ENCODE data around the gene HGS. TPM values are rescaled to one million over a fixed set of nuclear protein-coding genes. Genes with fewer than 3 reads are reported as not detected.

HGS gene
- total RNA-seq, 2 experiments from 2014 or later: 96.9 to 111 TPM

DNA sequence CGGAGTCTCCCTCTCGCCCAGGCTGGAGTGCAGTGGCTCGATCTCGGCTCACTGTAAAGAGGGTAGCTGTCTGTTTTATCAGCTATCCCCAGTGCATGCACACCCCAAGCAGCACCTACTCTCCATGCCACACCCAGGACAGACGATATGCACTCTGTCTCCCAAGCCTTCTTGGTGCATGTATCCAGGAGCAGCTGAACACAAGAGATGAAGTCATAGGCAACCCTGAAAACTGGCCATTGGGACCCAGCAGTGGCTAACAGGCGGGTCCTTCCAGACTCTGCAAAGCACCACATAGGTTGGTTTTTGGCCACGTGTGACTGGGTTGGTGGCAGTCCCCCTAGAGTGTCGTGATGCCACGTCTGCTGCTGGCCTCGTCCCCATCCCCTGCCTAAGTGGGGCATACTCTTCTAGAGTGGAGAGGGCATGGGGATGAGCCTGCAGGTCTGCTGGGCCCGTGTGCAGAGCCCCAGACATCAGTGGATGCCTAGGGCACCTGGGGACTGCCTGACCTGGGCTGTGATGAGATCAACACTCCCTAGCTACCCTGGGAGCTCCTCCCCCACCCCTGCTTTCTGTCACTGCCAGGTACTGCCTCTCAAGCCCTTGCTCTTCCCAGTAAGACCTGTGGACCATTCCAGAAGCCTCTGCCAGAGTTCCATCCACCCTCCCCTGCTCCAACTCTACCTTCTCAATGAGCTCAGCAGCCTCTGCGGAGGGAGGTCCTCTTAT, 36.8 kb upstream of the HGS start:
- intact Hi-C loops (cut with micrococcal nuclease): no loop called here
- no peak for DNase-seq
- H3K9me3 Mint-ChIP-seq: no peaks in the 10 kb centered on the region
- H3K4me3 Mint-ChIP-seq: no peak overlapping the region
- POLR2A ChIA-PET: no interaction called here
- H3K4me1 Mint-ChIP-seq (ENCODE audit: low read depth): no peaks in the 10 kb centered on the region
- H3K27ac Mint-ChIP-seq: no peak overlapping the region
- CTCF ChIA-PET: interaction anchor here (0.6 to 1.1 kb wide), 2 partner anchors 12 to 535 kb away, joined by 3 to 4 read pairs; no protein-coding TSS in a partner anchor
- H3K27me3 Mint-ChIP-seq: peaks cover 24% of the 10 kb centered on the region
- no peaks in the 10 kb centered on the region for H3K36me3 Mint-ChIP-seq

DNA sequence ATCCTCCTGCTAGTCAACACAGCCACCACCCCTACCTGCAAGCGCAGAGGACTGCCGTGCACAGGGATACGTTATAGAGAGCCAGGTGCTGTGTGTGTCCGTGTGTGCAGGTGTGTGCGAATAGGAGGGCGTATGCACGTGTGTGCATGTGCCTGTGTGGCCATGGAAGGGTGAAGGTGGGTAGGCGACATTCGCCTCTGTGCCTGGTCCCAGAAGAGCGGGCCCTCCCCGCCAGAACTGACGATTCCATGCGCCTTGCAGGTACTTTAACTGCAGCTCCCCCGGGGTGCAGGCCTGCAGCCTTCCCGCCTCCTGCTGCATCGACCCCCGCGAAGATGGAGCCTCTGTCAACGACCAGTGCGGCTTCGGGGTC, 36.2 kb upstream of the HGS start:
- intact Hi-C loops (cut with micrococcal nuclease): no loop called here
- ChIA-PET POLR2A (no interaction called here), CTCF (interaction anchor here (1.1 kb wide), 1 partner anchor 12 kb away, joined by 3 read pairs; no protein-coding TSS in a partner anchor)
- Mint-ChIP-seq H3K4me1 (ENCODE audit: low read depth) (no peaks in the 10 kb centered on the region), H3K4me3 (no peak overlapping the region), H3K27me3 (peaks cover 24% of the 10 kb centered on the region), H3K36me3 (no peaks in the 10 kb centered on the region), H3K27ac (no peak overlapping the region), H3K9me3 (no peaks in the 10 kb centered on the region)
- no peak for DNase-seq

DNA sequence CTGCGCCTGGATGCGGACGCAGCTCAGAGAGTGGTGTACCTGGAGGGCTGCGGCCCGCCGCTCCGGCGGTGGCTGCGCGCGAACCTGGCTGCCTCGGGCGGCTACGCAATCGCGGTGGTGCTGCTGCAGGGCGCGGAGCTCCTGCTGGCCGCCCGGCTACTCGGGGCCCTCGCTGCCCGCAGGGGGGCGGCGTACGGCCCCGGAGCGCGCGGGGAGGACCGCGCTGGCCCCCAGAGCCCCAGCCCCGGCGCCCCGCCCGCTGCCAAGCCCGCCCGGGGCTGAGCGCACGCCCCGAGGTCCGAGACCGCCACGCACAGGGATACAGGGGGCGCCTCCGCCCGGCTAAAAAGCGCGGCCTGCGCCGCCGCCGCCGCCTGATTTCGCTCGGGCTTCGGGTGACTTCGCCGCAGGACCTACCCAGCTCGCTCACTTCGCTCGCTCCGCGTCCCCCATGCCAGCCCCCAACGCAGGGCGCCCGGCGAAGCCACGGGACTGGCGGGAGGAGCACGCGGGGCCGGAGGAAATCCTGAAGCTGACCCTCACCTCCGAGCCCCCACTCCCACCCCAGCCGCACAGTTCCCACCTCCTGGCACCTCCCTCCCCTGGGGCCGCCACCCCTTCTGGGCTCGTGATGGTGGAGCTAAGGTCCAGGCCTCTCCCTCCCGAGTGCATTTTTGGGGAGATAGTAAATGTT, 35.7 kb upstream of the HGS start:
- Mint-ChIP-seq H3K27ac (no peak overlapping the region), H3K27me3 (peaks cover 26% of the 10 kb centered on the region), H3K4me3 (no peak overlapping the region), H3K9me3 (no peaks in the 10 kb centered on the region), H3K4me1 (ENCODE audit: low read depth) (peaks cover 2% of the 10 kb centered on the region), H3K36me3 (no peaks in the 10 kb centered on the region)
- ChIA-PET CTCF (interaction anchor here (1.1 kb wide), 1 partner anchor 11 kb away, joined by 3 read pairs; no protein-coding TSS in a partner anchor), POLR2A (no interaction called here)
- DNase-seq: no peak
- intact Hi-C loops (cut with micrococcal nuclease): no loop called here

DNA sequence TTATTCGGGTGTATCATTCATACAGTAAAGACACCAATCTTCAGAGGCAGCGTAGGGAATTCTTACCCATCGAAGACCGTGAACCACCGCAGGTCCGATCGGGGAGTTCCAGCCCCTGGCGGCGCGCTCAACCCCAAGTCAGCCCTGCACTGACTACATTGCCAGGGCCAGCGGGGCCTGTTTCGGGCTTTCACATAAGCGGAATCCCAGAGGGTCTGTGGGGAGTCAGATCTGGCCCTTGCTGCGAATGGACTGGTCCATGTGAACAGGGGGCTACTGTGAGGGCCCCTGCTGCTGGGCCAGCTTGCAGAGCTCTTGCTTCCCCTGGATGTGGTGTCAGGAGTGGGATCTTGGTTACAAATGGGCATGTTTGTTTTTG, 35.1 kb upstream of the HGS start:
- intact Hi-C loops (cut with micrococcal nuclease): no loop called here
- POLR2A ChIA-PET: no interaction called here
- H3K27me3 Mint-ChIP-seq: peaks cover 29% of the 10 kb centered on the region

DNA sequence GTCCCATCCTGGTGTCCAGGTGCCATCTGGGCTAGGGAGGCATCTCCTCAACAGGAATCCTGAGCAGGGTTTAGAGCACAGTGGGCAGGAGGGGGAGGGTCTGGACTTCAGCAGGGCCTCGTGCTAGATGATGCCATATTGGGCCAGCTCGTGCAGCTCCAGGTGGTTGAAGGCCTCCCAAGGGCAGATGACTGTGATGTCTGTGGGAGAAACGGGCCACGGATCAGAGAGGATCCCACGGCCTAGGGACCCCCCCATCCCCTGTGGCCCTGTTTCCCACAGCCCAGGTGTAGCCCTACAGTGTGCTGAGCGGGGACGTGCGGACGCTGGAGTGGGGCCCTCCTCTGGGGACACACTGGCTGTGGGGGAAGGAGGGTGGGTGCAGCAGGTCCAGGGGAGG, 32.9 kb upstream of the HGS start:
- Mint-ChIP-seq H3K4me1 (ENCODE audit: low read depth) (peaks cover 7% of the 10 kb centered on the region), H3K9me3 (no peaks in the 10 kb centered on the region), H3K27me3 (peaks cover 29% of the 10 kb centered on the region), H3K4me3 (no peak overlapping the region), H3K27ac (no peak overlapping the region), H3K36me3 (no peaks in the 10 kb centered on the region)
- no peak for DNase-seq
- POLR2A ChIA-PET: no interaction called here
- intact Hi-C loops (cut with micrococcal nuclease): no loop called here
- CTCF ChIA-PET: no interaction called here

More for the DNA sequence above, 35.1 kb upstream of the HGS start:
- CTCF ChIA-PET: no interaction called here
- Mint-ChIP-seq H3K4me1 (ENCODE audit: low read depth) (peaks cover 7% of the 10 kb centered on the region), H3K36me3 (no peaks in the 10 kb centered on the region), H3K27ac (no peak overlapping the region), H3K4me3 (no peak overlapping the region), H3K9me3 (no peaks in the 10 kb centered on the region)
- no peak for DNase-seq

DNA sequence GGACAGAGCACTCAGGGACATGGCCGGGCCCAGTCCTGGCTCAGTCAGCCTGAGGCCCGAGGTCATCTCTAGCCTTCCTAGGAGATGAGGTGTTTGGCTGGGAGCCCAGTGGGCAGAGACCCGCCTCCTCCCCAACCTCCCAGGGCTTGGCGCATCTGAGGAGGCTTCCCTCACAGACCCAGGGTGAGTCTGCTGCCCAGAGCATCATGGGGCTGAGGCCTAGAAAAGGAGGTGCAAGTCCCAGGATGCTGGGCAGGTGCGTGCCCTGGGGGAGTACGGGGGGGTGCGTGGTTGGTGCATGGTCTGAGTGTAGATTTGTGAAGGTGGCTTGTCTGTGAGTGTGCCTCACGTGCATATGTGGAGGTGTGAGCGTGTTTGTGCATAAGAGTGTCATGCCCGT, 32.1 kb upstream of the HGS start:
- ChIA-PET POLR2A (no interaction called here), CTCF (no interaction called here)
- no peaks in the 10 kb centered on the region for H3K9me3 Mint-ChIP-seq
- no peaks in the 10 kb centered on the region for H3K36me3 Mint-ChIP-seq
- no peak overlapping the region for H3K27ac Mint-ChIP-seq
- DNase-seq: no peak
- peaks cover 7% of the 10 kb centered on the region for H3K4me1 Mint-ChIP-seq (ENCODE audit: low read depth)
- peaks cover 29% of the 10 kb centered on the region for H3K27me3 Mint-ChIP-seq
- intact Hi-C loops (cut with micrococcal nuclease): no loop called here
- no peak overlapping the region for H3K4me3 Mint-ChIP-seq

DNA sequence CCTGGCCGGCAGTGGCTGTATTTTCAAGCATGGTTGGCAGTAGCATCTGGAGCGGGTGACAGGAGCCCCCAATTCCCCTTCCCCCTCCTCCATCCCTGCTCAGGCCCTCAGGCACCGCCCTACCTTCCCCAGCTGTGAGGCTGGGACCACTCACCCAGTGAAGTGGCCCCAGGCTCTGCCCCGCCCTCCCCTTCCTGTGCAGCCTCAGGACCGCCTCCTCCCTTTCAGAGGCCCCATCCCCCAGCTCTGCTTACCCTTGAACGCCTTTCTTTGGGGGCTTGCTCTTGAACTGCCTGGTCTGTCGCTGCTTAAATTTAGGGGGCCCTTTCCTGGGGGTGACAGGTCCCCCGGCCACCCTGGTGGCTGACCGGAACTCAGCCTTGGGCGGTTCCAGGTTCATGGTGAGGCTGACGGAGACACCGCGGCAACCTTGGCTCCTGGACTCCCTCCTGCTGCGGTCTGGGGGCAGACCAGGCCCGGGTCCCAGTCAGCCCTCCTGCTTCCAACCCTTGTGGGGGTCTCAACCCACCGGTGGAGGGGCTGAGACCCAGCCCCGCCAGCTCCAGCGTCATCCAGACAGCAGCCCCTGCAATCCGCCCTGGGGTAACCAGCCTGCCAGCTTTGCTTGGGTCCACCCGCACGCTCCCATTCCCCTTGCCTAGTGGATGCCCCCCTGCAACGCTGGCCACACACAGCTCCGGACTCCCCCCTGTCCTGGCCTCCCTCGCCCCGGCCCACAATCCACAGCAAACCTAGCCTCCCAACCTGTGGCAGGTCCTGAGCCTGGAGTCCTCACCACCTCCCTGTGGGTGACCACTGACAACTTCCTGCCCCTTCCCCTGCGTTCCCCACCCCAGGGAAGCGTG, 30.7 kb upstream of the HGS start:
- Mint-ChIP-seq H3K4me1 (ENCODE audit: low read depth) (peaks cover 11% of the 10 kb centered on the region), H3K27ac (no peak overlapping the region), H3K27me3 (peaks cover 23% of the 10 kb centered on the region), H3K9me3 (no peaks in the 10 kb centered on the region), H3K4me3 (no peak overlapping the region), H3K36me3 (no peaks in the 10 kb centered on the region)
- ChIA-PET POLR2A (no interaction called here), CTCF (no interaction called here)
- DNase-seq: peak; percentile 25
- intact Hi-C loops (cut with micrococcal nuclease): no loop called here

DNA sequence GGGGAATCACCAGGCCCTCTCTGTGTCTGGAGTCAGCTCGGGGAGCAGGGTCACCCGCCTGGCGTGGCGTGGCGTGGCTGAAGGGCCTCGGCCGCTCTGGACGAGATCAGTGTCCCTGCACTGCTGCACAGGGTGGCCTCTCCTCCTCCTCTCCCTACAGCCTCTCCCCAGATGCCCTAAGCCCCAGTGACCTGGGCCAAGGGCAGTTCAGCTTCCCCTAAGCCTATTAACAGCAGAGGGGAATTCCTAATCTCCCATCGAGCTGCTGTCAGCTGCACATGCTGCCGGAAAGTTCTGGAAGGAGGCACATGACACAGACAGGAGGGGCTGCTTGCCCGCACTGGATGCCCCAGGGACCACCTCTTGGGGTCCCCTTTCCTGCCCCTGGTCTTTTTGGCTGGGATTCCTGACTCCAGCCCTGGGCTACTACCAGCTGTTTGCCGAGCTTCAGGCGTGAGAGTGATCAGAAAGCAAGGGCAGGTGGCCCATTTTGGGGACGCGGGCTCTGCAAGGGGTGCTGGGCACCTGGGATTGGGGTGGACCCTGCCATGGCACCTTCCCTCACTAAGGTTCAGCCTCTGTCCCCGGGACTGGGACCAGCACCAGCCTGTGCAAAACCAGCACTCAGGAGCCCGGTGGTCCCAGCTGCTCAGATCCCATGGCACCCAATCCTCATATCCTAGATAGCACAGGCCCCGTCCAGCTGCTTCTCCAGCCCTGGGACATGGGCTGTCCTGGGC, 28.3 kb upstream of the HGS start:
- no peak for DNase-seq
- no peaks in the 10 kb centered on the region for H3K9me3 Mint-ChIP-seq
- H3K27ac Mint-ChIP-seq: no peak overlapping the region
- POLR2A ChIA-PET: no interaction called here
- H3K36me3 Mint-ChIP-seq: no peaks in the 10 kb centered on the region
- CTCF ChIA-PET: no interaction called here
- H3K4me3 Mint-ChIP-seq: no peak overlapping the region
- intact Hi-C loops (cut with micrococcal nuclease): no loop called here
- peaks cover 12% of the 10 kb centered on the region for H3K27me3 Mint-ChIP-seq
- H3K4me1 Mint-ChIP-seq (ENCODE audit: low read depth): peaks cover 11% of the 10 kb centered on the region

DNA sequence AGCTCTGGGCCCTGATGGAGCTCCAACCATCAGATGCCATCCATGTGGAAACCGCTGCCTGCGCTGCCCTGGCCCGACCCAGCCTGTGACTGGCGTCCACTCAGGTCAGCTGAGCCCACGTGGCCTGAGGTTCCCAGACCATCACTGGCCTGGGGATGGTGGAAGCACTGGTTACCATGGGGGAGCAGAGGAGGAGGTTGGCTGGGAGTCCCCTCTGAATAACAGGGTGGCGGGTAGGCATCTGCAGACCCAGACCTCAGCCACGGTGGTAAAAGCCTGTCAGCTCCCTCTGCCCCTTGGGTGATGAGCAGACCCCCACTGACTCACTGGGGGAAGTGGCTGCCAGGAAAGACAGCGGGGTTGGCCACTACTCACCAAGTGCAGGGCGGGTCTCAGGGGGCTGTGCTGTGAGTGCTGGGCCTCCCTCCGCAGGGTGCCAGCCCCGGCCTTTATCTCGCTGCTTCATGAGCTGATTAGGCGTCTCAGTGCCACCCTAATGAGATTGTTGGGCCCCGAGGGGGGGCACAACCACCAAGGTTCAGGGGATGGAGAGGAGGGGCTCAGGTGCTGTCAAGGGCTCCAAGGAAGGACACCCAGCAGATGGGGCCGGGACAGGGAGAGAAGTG, 27.6 kb upstream of the HGS start, which contains the start of gene PDE6G:
PDE6G (minus strand) TSS at position 425 of the 626 bp plus-strand sequence. CDS start 3,237 bp downstream, outside the sequence.
- Mint-ChIP-seq H3K27ac (no peak within 1 kb of the TSS), H3K9me3 (no peaks in the 10 kb centered on the region), H3K27me3 (peaks cover 11% of the 10 kb centered on the region), H3K36me3 (no peaks in the 10 kb centered on the region), H3K4me1 (ENCODE audit: low read depth) (peaks cover 11% of the 10 kb centered on the region), H3K4me3 (no peak within 1 kb of the TSS)
- POLR2A ChIA-PET: no interaction called here
- no peak for DNase-seq
- CTCF ChIA-PET: no interaction called here
- intact Hi-C loops (cut with micrococcal nuclease): no loop called here

DNA sequence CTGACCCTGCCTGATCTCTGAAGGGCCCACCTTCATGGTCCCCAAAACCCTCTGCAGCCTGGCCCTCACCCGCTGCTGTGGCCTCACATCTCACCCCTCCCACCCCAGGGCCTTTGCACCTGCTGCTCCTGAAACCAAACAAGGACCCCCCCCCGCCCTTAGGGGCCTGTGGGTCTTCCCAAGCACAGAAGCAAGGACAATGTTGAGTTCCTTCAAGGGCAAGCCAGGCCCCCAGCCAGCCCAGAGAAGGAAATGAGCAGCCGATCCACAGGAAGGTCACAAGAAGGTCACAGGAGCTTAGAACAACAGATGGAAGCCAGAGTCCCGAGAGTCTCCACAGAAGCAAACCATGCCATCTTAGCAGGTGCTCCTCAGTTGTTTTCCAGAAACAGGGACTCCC, 27.0 kb upstream of the HGS start:
- Mint-ChIP-seq H3K4me1 (ENCODE audit: low read depth) (peaks cover 11% of the 10 kb centered on the region), H3K4me3 (no peak overlapping the region), H3K9me3 (no peaks in the 10 kb centered on the region), H3K36me3 (no peaks in the 10 kb centered on the region), H3K27me3 (peaks cover 7% of the 10 kb centered on the region), H3K27ac (no peak overlapping the region)
- intact Hi-C loops (cut with micrococcal nuclease): no loop called here
- CTCF ChIA-PET: no interaction called here
- POLR2A ChIA-PET: no interaction called here
- DNase-seq: no peak

DNA sequence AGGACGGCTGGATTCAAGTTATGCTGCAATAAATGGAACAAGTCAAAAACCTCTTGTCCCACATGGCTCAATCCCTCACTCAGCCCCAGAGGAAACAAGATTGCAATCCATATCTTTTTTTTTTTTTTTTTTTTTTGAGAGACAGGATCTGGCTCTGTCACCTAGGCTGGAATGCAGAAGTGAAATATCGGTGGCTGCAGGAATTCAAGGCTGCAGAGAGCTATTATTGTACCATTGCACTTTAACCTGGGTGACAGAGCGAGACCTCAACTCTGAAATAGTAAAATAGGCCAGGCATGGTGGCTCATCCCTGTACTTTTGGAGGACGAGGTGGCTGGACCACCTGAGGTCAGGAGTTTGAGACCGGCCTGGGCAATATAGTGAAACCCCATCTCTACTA, 24.8 kb upstream of the HGS start:
- ChIA-PET POLR2A (interaction anchor here (0.8 kb wide), 1 partner anchor 58 kb away, joined by 3 read pairs; no protein-coding TSS in a partner anchor), CTCF (interaction anchor here (1.7 kb wide), 1 partner anchor 11 kb away, joined by 3 read pairs; no protein-coding TSS in a partner anchor)
- Mint-ChIP-seq H3K9me3 (no peaks in the 10 kb centered on the region), H3K4me1 (ENCODE audit: low read depth) (peaks cover 11% of the 10 kb centered on the region), H3K4me3 (no peak overlapping the region), H3K27me3 (no peaks in the 10 kb centered on the region), H3K27ac (no peak overlapping the region), H3K36me3 (no peaks in the 10 kb centered on the region)
- no peak for DNase-seq
- intact Hi-C loops (cut with micrococcal nuclease): no loop called here

All from activated CD4-positive, alpha-beta memory T cell treated with anti-CD3 and anti-CD28 coated beads for 36 hours (primary cell).